ENCODE measurements around the gene REV3L. TPM values are rescaled to one million over a fixed set of nuclear protein-coding genes. Genes with fewer than 3 reads are reported as not detected.
"Not testable (repeated sequence)": the region's sequence is repeated elsewhere in the genome, so short reads cannot be mapped to it uniquely, and the experiment has no call there.

Gene REV3L
- total RNA-seq, 1 donor from 2014 or later: 26.4 TPM

GRCh38 chr6:111520524-111520923 is 37.5 kb upstream of the REV3L start:
- Mint-ChIP-seq H3K27me3 (ENCODE audit: unreplicated experiment) (no peaks in the 10 kb centered on the region), H3K9me3 (ENCODE audit: unreplicated experiment) (peaks cover 3% of the 10 kb centered on the region), H3K27ac (ENCODE audit: unreplicated experiment) (no peak overlapping the region), H3K4me1 (ENCODE audit: unreplicated experiment) (peaks cover 22% of the 10 kb centered on the region), H3K36me3 (ENCODE audit: unreplicated experiment) (peaks cover 4% of the 10 kb centered on the region), H3K4me3 (ENCODE audit: unreplicated experiment) (no peak overlapping the region)
- no peak for DNase-seq (ENCODE audit: extremely low spot score, unreplicated experiment)
- no peak for TF ChIP-seq CTCF (IDR thresholded peaks at IDR 0.05)

- no peak for TF ChIP-seq CTCF (IDR thresholded peaks at IDR 0.05)
- peaks cover 4% of the 10 kb centered on the region for H3K4me1 Mint-ChIP-seq (ENCODE audit: unreplicated experiment)
- no peaks in the 10 kb centered on the region for H3K27me3 Mint-ChIP-seq (ENCODE audit: unreplicated experiment)
- no peak for DNase-seq (ENCODE audit: extremely low spot score, unreplicated experiment)
- peaks cover 4% of the 10 kb centered on the region for H3K36me3 Mint-ChIP-seq (ENCODE audit: unreplicated experiment)
- no peak overlapping the region for H3K27ac Mint-ChIP-seq (ENCODE audit: unreplicated experiment)
- peaks cover 3% of the 10 kb centered on the region for H3K9me3 Mint-ChIP-seq (ENCODE audit: unreplicated experiment)
- H3K4me3 Mint-ChIP-seq (ENCODE audit: unreplicated experiment): no peak overlapping the region
These were observed 34.9 kb upstream of the REV3L start for GRCh38 chr6:111517965-111518364.

- H3K27ac Mint-ChIP-seq (ENCODE audit: unreplicated experiment): no peak overlapping the region
- H3K36me3 Mint-ChIP-seq (ENCODE audit: unreplicated experiment): no peaks in the 10 kb centered on the region
- H3K9me3 Mint-ChIP-seq (ENCODE audit: unreplicated experiment): no peaks in the 10 kb centered on the region
These were observed 32.2 kb upstream of the REV3L start for GRCh38 chr6:111515259-111515658.

GRCh38 chr6:111514531-111514930 is 31.5 kb upstream of the REV3L start:
- not testable (repeated sequence) for H3K4me1 Mint-ChIP-seq (ENCODE audit: unreplicated experiment); H3K36me3 Mint-ChIP-seq (ENCODE audit: unreplicated experiment); H3K4me3 Mint-ChIP-seq (ENCODE audit: unreplicated experiment); H3K9me3 Mint-ChIP-seq (ENCODE audit: unreplicated experiment); DNase-seq (ENCODE audit: extremely low spot score, unreplicated experiment); H3K27ac Mint-ChIP-seq (ENCODE audit: unreplicated experiment); H3K27me3 Mint-ChIP-seq (ENCODE audit: unreplicated experiment)

More at GRCh38 chr6:111515259-111515658, 32.2 kb upstream of the REV3L start:
- Mint-ChIP-seq H3K4me3 (ENCODE audit: unreplicated experiment) (no peak overlapping the region), H3K27me3 (ENCODE audit: unreplicated experiment) (no peaks in the 10 kb centered on the region), H3K4me1 (ENCODE audit: unreplicated experiment) (no peaks in the 10 kb centered on the region)
- no peak for DNase-seq (ENCODE audit: extremely low spot score, unreplicated experiment)
- TF ChIP-seq CTCF (IDR thresholded peaks at IDR 0.05): no peak

GRCh38 chr6:111507219-111507618 is 24.2 kb upstream of the REV3L start:
- peaks cover 10% of the 10 kb centered on the region for H3K36me3 Mint-ChIP-seq (ENCODE audit: unreplicated experiment)
- not testable (repeated sequence) for DNase-seq (ENCODE audit: extremely low spot score, unreplicated experiment); H3K9me3 Mint-ChIP-seq (ENCODE audit: unreplicated experiment); H3K27ac Mint-ChIP-seq (ENCODE audit: unreplicated experiment); H3K27me3 Mint-ChIP-seq (ENCODE audit: unreplicated experiment); H3K4me3 Mint-ChIP-seq (ENCODE audit: unreplicated experiment)
- peaks cover 16% of the 10 kb centered on the region for H3K4me1 Mint-ChIP-seq (ENCODE audit: unreplicated experiment)

- Mint-ChIP-seq H3K4me1 (ENCODE audit: unreplicated experiment) (peaks cover 18% of the 10 kb centered on the region), H3K36me3 (ENCODE audit: unreplicated experiment) (peaks cover 10% of the 10 kb centered on the region)
- H3K27ac Mint-ChIP-seq (ENCODE audit: unreplicated experiment); H3K9me3 Mint-ChIP-seq (ENCODE audit: unreplicated experiment); H3K27me3 Mint-ChIP-seq (ENCODE audit: unreplicated experiment); H3K4me3 Mint-ChIP-seq (ENCODE audit: unreplicated experiment); DNase-seq (ENCODE audit: extremely low spot score, unreplicated experiment): not testable (repeated sequence)
These were observed 22.5 kb upstream of the REV3L start for GRCh38 chr6:111505498-111505897.

- TF ChIP-seq CTCF (IDR thresholded peaks at IDR 0.05): no peak
- H3K27me3 Mint-ChIP-seq (ENCODE audit: unreplicated experiment): no peaks in the 10 kb centered on the region
- peaks cover 18% of the 10 kb centered on the region for H3K4me1 Mint-ChIP-seq (ENCODE audit: unreplicated experiment)
- H3K9me3 Mint-ChIP-seq (ENCODE audit: unreplicated experiment): no peaks in the 10 kb centered on the region
- H3K4me3 Mint-ChIP-seq (ENCODE audit: unreplicated experiment): no peak overlapping the region
- peak overlapping the region; percentile 74 for H3K27ac Mint-ChIP-seq (ENCODE audit: unreplicated experiment)
- no peak for DNase-seq (ENCODE audit: extremely low spot score, unreplicated experiment)
- H3K36me3 Mint-ChIP-seq (ENCODE audit: unreplicated experiment): peaks cover 10% of the 10 kb centered on the region
These were observed 20.6 kb upstream of the REV3L start for GRCh38 chr6:111503660-111504059.

All from osteocyte (in vitro differentiated cells).